A673 (cell line): ENCODE data around the gene SPATA21. TPM values are rescaled to one million over a fixed set of nuclear protein-coding genes. Genes with fewer than 3 reads are reported as not detected.

Source experiments
- BruUV-seq: library from RNA; stranded (reverse); fragments of 400-500 nt; replicated peaks from 2 replicates; lab custom pipeline; 2021; lab: Mats Ljungman, UMichigan
- CTCF ChIA-PET: fragments of 300-600 bp; sonication (Branson Sonifier 250); formaldehyde crosslinking; loops from one replicate; lab custom pipeline; 2022; ENCODE audit warnings: antibody characterized with exemption; lab: Charles Lee
- POLR2A ChIA-PET: fragments of 300-600 bp; sonication (Branson Sonifier 250); formaldehyde crosslinking; loops from one replicate; lab custom pipeline; 2022; ENCODE audit warnings: antibody characterized with exemption; ENCODE audit not compliant: low non-redundant PET; lab: Charles Lee
- DNase-seq: peaks from one replicate; pipeline ENCODE4 v3.0.0-alpha.2; 2015; ENCODE audit warnings: low spot score
- H3K27ac ChIP-seq: fragments of 200-600 bp; sonication (generic); 2 replicates; pipeline ENCODE4 v1.5.1; 2016; ENCODE audit warnings: mixed run types, low read depth, mild to moderate bottlenecking, mixed read lengths, antibody characterized with exemption, low read length; ENCODE audit not compliant: poor library complexity, severe bottlenecking
- H3K27me3 ChIP-seq: fragments of 200-600 bp; sonication (generic); replicated peaks from 2 replicates; pipeline ENCODE4 v1.6.1; 2017; ENCODE audit warnings: mixed run types, low read depth, mild to moderate bottlenecking, mixed read lengths, antibody characterized with exemption, low read length; ENCODE audit not compliant: insufficient read depth, poor library complexity
- H3K36me3 ChIP-seq: fragments of 200-600 bp; sonication (generic); 2 replicates; pipeline ENCODE4 v1.6.1; 2016; ENCODE audit warnings: mixed run types, mild to moderate bottlenecking, mixed read lengths, antibody characterized with exemption, low read length; ENCODE audit not compliant: insufficient read depth, poor library complexity, severe bottlenecking
- H3K4me1 ChIP-seq: fragments of 200-600 bp; sonication (generic); 2 replicates; pipeline ENCODE4 v1.6.1; 2017; ENCODE audit warnings: mixed run types, mild to moderate bottlenecking, mixed read lengths, antibody characterized with exemption, low read length; ENCODE audit not compliant: insufficient read depth, poor library complexity, severe bottlenecking
- H3K4me3 ChIP-seq: fragments of 200-600 bp; sonication (generic); 2 replicates; pipeline ENCODE4 v1.5.1; 2016; ENCODE audit warnings: low read depth, mixed run types, mild to moderate bottlenecking, mixed read lengths, low read length; ENCODE audit not compliant: poor library complexity, severe bottlenecking
- H3K9me3 ChIP-seq: fragments of 200-600 bp; sonication (generic); 2 replicates; pipeline ENCODE4 v1.6.1; 2016; ENCODE audit warnings: mixed run types, low read depth, mild to moderate bottlenecking, mixed read lengths, antibody characterized with exemption, low read length; ENCODE audit not compliant: poor library complexity, severe bottlenecking
- CTCF ChIP-seq: fragments of 300-800, 200-600 bp; sonication (generic); conservative IDR thresholded peaks from 2 replicates; pipeline ENCODE4 v1.5.1; 2017; ENCODE audit warnings: low read depth, mild to moderate bottlenecking, antibody characterized with exemption, low read length, moderate library complexity, mixed read lengths
- EZH2 ChIP-seq: fragments of 200-600 bp; sonication (generic); IDR thresholded peaks from 2 replicates; pipeline ENCODE4 v1.6.1; 2017; ENCODE audit warnings: borderline replicate concordance, low read depth, mild to moderate bottlenecking, mixed read lengths, antibody characterized with exemption, low read length; ENCODE audit not compliant: poor library complexity, severe bottlenecking
- intact Hi-C: fragments of 100-400 bp; cut with micrococcal nuclease; formaldehyde crosslinking; loops from one replicate; pipeline ENCODE4 v1.10.0; 2022; ENCODE audit not compliant: unreplicated experiment
- total RNA-seq: library from RNA; stranded (reverse); gene quantifications from 2 replicates; pipeline ENCODE4 v1.2.3, GENCODE V29; 2021

Gene SPATA21
- total RNA-seq, 1 experiment from 2014 or later, result not detected

GRCh38 chr1:16464917-16465625 is 27.8 kb upstream of the SPATA21 start:
- no peak overlapping the region for H3K27ac ChIP-seq
- DNase-seq, result no peak
- TF ChIP-seq EZH2, result no peak
- no peak for TF ChIP-seq CTCF
- H3K27me3 ChIP-seq, result no peaks in the 10 kb centered on the region
- intact Hi-C loops, result no loop called here
- BruUV-seq, result no TSS peak
- ChIA-PET CTCF (no interaction called here), POLR2A (no interaction called here)
- H3K9me3 ChIP-seq, result no peaks in the 10 kb centered on the region
- no peak overlapping the region for H3K4me3 ChIP-seq
- no peaks in the 10 kb centered on the region for H3K4me1 ChIP-seq
- peaks cover under 1% of the 10 kb centered on the region for H3K36me3 ChIP-seq

GRCh38 chr1:16462773-16463330 is 25.6 kb upstream of the SPATA21 start:
- DNase-seq, result no peak
- Histone ChIP-seq H3K4me1 (no peaks in the 10 kb centered on the region), H3K9me3 (no peaks in the 10 kb centered on the region), H3K27me3 (no peaks in the 10 kb centered on the region), H3K27ac (no peak overlapping the region), H3K36me3 (peaks cover 19% of the 10 kb centered on the region), H3K4me3 (no peak overlapping the region)
- POLR2A ChIA-PET, result no interaction called here
- TF ChIP-seq CTCF (no peak), EZH2 (no peak)
- no TSS peak for BruUV-seq
- CTCF ChIA-PET, result no interaction called here
- intact Hi-C loops, result no loop called here

GRCh38 chr1:16461681-16462080 is 24.5 kb upstream of the SPATA21 start:
- no TSS peak for BruUV-seq
- DNase-seq, result no peak
- Histone ChIP-seq H3K4me1 (no peaks in the 10 kb centered on the region), H3K27ac (no peak overlapping the region), H3K9me3 (no peaks in the 10 kb centered on the region), H3K27me3 (no peaks in the 10 kb centered on the region), H3K4me3 (no peak overlapping the region), H3K36me3 (peaks cover 28% of the 10 kb centered on the region)
- ChIA-PET POLR2A (no interaction called here), CTCF (no interaction called here)
- intact Hi-C loops, result no loop called here
- TF ChIP-seq CTCF, result no peak
- no peak for TF ChIP-seq EZH2
